ENCODE data around the gene DHCR24.

DNA sequence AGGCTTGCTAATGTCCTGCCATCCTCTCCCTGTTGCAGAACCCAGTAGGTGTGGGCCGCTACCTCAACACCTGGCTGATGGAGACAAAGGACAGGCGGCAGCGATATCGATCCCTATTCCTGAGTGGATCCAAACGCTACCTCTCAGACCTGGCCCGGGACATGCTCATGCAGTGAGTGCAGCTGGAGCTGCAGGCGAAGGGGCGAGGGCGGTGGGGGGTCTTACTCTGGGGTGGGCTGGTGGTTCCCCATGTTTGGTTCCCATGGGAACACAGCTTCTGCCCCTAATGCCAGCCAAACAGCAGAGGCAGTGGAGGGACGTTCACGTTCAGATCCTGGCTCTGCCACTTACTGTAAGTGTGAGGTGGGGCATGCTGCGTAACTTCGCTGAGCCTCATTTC lies 70.0 kb downstream of the DHCR24 start:
- no peak for TF ChIP-seq CTCF (conservative IDR thresholded peaks at IDR 0.05; ENCODE audit: low read length)
- no peak for TF ChIP-seq EZH2phosphoT487 (IDR thresholded peaks at IDR 0.05; ENCODE audit: borderline replicate concordance)

Data from Loucy (cell line).